ENCODE measurements around the gene SPO11.

Gene SPO11

DNA sequence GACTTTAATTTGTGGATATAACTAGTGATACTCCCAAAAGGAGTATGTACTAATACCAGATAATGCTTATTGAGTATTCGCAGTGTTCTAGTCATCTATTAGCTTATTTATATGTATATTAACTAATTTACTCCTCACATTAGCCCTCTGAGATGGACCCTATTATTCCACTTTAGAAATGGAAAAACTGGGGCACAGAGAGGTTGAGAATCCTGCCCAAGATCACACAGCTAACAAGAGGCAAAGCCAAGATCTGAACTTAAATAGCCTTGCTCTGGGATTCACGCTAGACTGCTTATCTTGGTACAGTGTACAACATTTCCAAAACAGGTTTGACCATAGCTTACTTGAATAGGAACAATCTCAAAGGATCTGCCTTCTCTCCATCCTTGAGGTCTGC is 8.5 kb upstream of the SPO11 start:
- Histone ChIP-seq H3K4me2 (ENCODE audit: low read length) (no peak overlapping the region), H3K79me2 (ENCODE audit: low read length) (no peaks in the 10 kb centered on the region), H3K27me3 (ENCODE audit: low read depth, low read length) (peaks cover 57% of the 10 kb centered on the region), H3K9me3 (ENCODE audit: insufficient read depth, low read length) (peaks cover 7% of the 10 kb centered on the region; the same call in 1 of the 2 replicates), H3K27ac (ENCODE audit: low read length) (no peak overlapping the region), H3K9ac (ENCODE audit: low read length) (no peak overlapping the region), H4K20me1 (ENCODE audit: insufficient read depth, low read length) (no peaks in the 10 kb centered on the region), H3K36me3 (replicated peaks; ENCODE audit: low read depth, low read length) (no peaks in the 10 kb centered on the region), H3K4me1 (ENCODE audit: low read length) (no peaks in the 10 kb centered on the region), H3K4me3 (ENCODE audit: low read length) (no peak overlapping the region), H2AFZ (ENCODE audit: low read depth, low read length) (no peak overlapping the region)
- no peak for TF ChIP-seq EZH2phosphoT487 (IDR thresholded peaks at IDR 0.05; ENCODE audit: low read depth)
- TF ChIP-seq, protein P1, sequence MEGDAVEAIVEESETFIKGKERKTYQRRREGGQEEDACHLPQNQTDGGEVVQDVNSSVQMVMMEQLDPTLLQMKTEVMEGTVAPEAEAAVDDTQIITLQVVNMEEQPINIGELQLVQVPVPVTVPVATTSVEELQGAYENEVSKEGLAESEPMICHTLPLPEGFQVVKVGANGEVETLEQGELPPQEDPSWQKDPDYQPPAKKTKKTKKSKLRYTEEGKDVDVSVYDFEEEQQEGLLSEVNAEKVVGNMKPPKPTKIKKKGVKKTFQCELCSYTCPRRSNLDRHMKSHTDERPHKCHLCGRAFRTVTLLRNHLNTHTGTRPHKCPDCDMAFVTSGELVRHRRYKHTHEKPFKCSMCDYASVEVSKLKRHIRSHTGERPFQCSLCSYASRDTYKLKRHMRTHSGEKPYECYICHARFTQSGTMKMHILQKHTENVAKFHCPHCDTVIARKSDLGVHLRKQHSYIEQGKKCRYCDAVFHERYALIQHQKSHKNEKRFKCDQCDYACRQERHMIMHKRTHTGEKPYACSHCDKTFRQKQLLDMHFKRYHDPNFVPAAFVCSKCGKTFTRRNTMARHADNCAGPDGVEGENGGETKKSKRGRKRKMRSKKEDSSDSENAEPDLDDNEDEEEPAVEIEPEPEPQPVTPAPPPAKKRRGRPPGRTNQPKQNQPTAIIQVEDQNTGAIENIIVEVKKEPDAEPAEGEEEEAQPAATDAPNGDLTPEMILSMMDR (IDR thresholded peaks at IDR 0.05; ENCODE audit: low read depth, low read length) = no peak

DNA sequence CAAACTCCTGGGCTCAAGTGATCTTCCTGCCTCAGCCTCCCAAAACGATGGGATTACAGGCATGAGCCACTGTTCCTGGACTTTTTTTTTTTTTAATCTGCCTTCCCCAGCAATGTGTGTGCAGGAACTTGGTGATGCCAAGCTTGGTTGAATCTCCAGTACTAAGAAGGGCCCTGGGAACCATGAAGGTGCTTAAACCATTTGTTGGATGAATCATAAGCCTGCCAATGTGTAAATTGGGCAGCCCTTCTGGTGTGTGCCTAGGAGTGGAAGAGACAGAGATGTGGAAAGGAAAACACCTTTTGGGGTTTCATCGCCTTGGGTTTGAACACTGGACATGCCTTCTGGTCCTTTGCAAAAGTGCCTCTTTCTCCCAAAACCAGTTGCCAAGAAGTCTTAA is 7.1 kb upstream of the SPO11 start:
- Histone ChIP-seq H3K4me3 (ENCODE audit: low read length) (no peak overlapping the region), H3K27ac (ENCODE audit: low read length) (no peak overlapping the region)

DNA sequence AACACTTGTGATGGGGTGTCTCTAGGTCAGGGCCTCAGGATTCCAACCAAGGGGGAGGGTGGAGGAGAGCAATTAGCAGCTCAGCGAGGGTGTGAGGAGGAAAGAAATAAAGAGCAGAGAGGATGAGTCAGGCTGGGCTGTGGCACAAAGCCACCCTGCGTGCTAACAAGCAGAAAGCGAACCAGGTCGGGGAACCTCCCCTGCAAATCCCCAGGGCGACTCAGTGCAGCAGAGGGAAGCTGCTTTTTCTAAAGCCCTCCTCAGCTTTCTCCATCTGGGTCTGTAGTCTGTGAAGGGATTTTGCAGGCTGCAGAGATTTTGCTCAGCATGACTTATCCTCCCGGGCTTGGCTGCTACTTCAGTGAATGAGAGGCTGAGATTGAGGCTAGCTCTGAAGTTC is 6.6 kb upstream of the SPO11 start:
- Histone ChIP-seq H3K4me2 (ENCODE audit: low read length) (no peak overlapping the region), H2AFZ (ENCODE audit: low read depth, low read length) (no peak overlapping the region), H3K27me3 (ENCODE audit: low read depth, low read length) (peaks cover 63% of the 10 kb centered on the region), H4K20me1 (ENCODE audit: insufficient read depth, low read length) (no peaks in the 10 kb centered on the region), H3K4me3 (ENCODE audit: low read length) (no peak overlapping the region), H3K79me2 (ENCODE audit: low read length) (no peaks in the 10 kb centered on the region), H3K4me1 (ENCODE audit: low read length) (no peaks in the 10 kb centered on the region), H3K27ac (ENCODE audit: low read length) (no peak overlapping the region), H3K36me3 (replicated peaks; ENCODE audit: low read depth, low read length) (no peaks in the 10 kb centered on the region), H3K9ac (ENCODE audit: low read length) (no peak overlapping the region), H3K9me3 (ENCODE audit: insufficient read depth, low read length) (no peaks in the 10 kb centered on the region; the same call in 1 of the 2 replicates)
- TF ChIP-seq, protein P1 (IDR thresholded peaks at IDR 0.05; ENCODE audit: low read depth, low read length) = no peak
- TF ChIP-seq EZH2phosphoT487 (IDR thresholded peaks at IDR 0.05; ENCODE audit: low read depth) = no peak

More for the DNA sequence above, 7.1 kb upstream of the SPO11 start:
- no peaks in the 10 kb centered on the region; the same call in 1 of the 2 replicates for H3K9me3 ChIP-seq (ENCODE audit: insufficient read depth, low read length)
- no peak for TF ChIP-seq EZH2phosphoT487 (IDR thresholded peaks at IDR 0.05; ENCODE audit: low read depth)
- TF ChIP-seq, protein P1 (IDR thresholded peaks at IDR 0.05; ENCODE audit: low read depth, low read length) = no peak
- peaks cover 64% of the 10 kb centered on the region for H3K27me3 ChIP-seq (ENCODE audit: low read depth, low read length)
- no peak overlapping the region for H3K9ac ChIP-seq (ENCODE audit: low read length)
- H3K4me2 ChIP-seq (ENCODE audit: low read length) = no peak overlapping the region
- H4K20me1 ChIP-seq (ENCODE audit: insufficient read depth, low read length) = no peaks in the 10 kb centered on the region
- H3K4me1 ChIP-seq (ENCODE audit: low read length) = no peaks in the 10 kb centered on the region
- H3K36me3 ChIP-seq (replicated peaks; ENCODE audit: low read depth, low read length) = no peaks in the 10 kb centered on the region
- no peaks in the 10 kb centered on the region for H3K79me2 ChIP-seq (ENCODE audit: low read length)
- no peak overlapping the region for H2AFZ ChIP-seq (ENCODE audit: low read depth, low read length)

DNA sequence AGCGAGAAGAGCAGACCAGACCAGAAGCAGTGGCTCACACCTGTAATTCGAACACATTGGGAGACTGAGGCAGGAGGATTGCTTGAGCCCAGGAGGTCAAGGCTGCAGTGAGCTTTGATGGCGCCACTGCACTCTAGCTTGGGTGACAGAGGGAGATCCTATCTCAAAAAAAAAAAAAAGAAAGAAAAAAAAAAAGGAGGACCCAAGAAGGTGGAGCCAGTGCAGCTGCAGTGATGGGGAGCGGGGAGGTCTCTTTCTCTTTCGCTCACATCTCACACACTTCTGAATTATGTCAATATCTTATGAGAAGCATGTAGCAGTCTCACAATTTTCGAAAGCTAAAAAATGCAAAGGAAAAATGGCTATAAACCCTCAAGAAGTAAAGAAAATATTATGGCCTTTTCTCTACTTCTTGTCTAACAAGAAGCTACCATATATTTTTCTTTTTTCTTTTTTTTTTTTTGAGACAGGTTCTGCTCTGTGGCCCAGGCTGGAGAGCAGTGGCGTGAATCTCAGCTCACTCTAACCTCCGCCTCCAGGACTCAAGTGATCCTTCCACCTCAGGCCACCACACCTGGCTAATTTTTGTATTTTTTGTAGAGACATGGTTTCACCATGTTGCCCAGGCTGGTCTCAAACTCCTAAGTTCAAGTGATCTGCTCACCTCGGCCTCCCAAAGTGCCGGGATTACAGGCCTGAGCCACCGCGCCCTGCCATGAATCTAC is 3.8 kb upstream of the SPO11 start:
- peaks cover 47% of the 10 kb centered on the region for H3K27me3 ChIP-seq (ENCODE audit: low read depth, low read length)
- H3K36me3 ChIP-seq (replicated peaks; ENCODE audit: low read depth, low read length) = no peaks in the 10 kb centered on the region

More for the DNA sequence above, 3.8 kb upstream of the SPO11 start:
- H3K79me2 ChIP-seq (ENCODE audit: low read length) = no peaks in the 10 kb centered on the region
- no peaks in the 10 kb centered on the region for H4K20me1 ChIP-seq (ENCODE audit: insufficient read depth, low read length)
- no peak overlapping the region for H3K27ac ChIP-seq (ENCODE audit: low read length)
- H3K4me3 ChIP-seq (ENCODE audit: low read length) = no peak overlapping the region
- H2AFZ ChIP-seq (ENCODE audit: low read depth, low read length) = no peak overlapping the region
- no peak for TF ChIP-seq EZH2phosphoT487 (IDR thresholded peaks at IDR 0.05; ENCODE audit: low read depth)
- TF ChIP-seq, protein P1 (IDR thresholded peaks at IDR 0.05; ENCODE audit: low read depth, low read length) = no peak
- H3K4me2 ChIP-seq (ENCODE audit: low read length) = no peak overlapping the region
- H3K9ac ChIP-seq (ENCODE audit: low read length) = no peak overlapping the region
- no peaks in the 10 kb centered on the region for H3K4me1 ChIP-seq (ENCODE audit: low read length)
- H3K9me3 ChIP-seq (ENCODE audit: insufficient read depth, low read length) = no peaks in the 10 kb centered on the region; the same call in 1 of the 2 replicates
